ENCODE results near the gene ACOT7.

DNA sequence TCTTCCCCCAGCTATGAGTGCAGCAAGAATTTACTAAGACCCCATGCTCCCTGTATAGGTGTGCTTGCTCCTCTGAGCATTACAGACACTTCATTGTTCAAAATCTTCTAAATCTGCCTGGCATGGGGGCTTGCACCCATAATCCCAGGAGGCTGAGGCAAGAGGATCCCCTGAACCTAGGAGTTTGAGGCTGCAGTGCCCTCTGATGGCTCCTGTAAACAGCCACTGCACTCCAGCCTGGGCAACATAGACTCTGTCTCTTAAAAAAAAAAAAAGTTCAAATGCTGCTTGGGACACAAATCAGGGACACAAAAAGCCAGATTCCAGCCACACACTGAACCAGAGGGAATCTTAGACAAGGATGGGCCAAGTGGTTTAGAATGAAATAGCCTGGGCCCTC, 3.4 kb upstream of the ACOT7 start:
- TF ChIP-seq POLR2A (IDR thresholded peaks at IDR 0.05; ENCODE audit: low read depth, low read length) = no peak
- TF ChIP-seq POLR2AphosphoS5 (IDR thresholded peaks at IDR 0.05; ENCODE audit: low read depth, low read length) = no peak
- TF ChIP-seq TAF1 (IDR thresholded peaks at IDR 0.05; ENCODE audit: low read depth, low read length) = no peak

Data from GM12891 (cell line).